Right forelimb (tissue), 1 donor: Measurements from ENCODE around the gene NENF.

Experiments
- DNase-seq: peaks from one replicate; pipeline ENCODE4 v3.0.0-alpha.2; 2018

The NENF gene

GRCh38 chr1:212482637-212483441 is 50.1 kb downstream of the NENF start:
- DNase-seq = no peak

GRCh38 chr1:212484701-212485570 is 52.2 kb downstream of the NENF start:
- no peak for DNase-seq

- no peak for DNase-seq
Measured at GRCh38 chr1:212485571-212485912, 52.8 kb downstream of the NENF start.

- DNase-seq = no peak
Measured at GRCh38 chr1:212485913-212486618, 53.3 kb downstream of the NENF start.

GRCh38 chr1:212486619-212486975 is 53.9 kb downstream of the NENF start:
- no peak for DNase-seq

GRCh38 chr1:212487286-212487685 is 54.6 kb downstream of the NENF start:
- DNase-seq = no peak

- no peak for DNase-seq
Measured at GRCh38 chr1:212487774-212488435, 55.2 kb downstream of the NENF start.

- DNase-seq = peak; percentile 74
Measured at GRCh38 chr1:212488436-212489283, 55.9 kb downstream of the NENF start.

GRCh38 chr1:212489284-212489859 is 56.7 kb downstream of the NENF start:
- no peak for DNase-seq

GRCh38 chr1:212490276-212490675 is 57.6 kb downstream of the NENF start:
- DNase-seq = no peak

- DNase-seq = no peak
Measured at GRCh38 chr1:212491454-212491853, 58.7 kb downstream of the NENF start.
